ENCODE data around the gene OR2L13.

Gene OR2L13

GRCh38 chr1:248127653-248128052 is 32.7 kb downstream of the OR2L13 start:
- peaks cover 23% of the 10 kb centered on the region for H3K9me3 ChIP-seq (ENCODE audit: control insufficient read depth, insufficient read depth, low read length)
- no peaks in the 10 kb centered on the region for H3K27me3 ChIP-seq (ENCODE audit: control insufficient read depth, insufficient read depth, low read length)
- H3K9ac ChIP-seq (ENCODE audit: low read depth, low read length): no peak overlapping the region
- no peaks in the 10 kb centered on the region for H3K4me1 ChIP-seq (ENCODE audit: control insufficient read depth, insufficient read depth, low read length)
- H3K36me3 ChIP-seq (ENCODE audit: control insufficient read depth, insufficient read depth, low read length): no peaks in the 10 kb centered on the region
- no peak overlapping the region for H3K4me3 ChIP-seq (ENCODE audit: low read depth, low read length)

DNA sequence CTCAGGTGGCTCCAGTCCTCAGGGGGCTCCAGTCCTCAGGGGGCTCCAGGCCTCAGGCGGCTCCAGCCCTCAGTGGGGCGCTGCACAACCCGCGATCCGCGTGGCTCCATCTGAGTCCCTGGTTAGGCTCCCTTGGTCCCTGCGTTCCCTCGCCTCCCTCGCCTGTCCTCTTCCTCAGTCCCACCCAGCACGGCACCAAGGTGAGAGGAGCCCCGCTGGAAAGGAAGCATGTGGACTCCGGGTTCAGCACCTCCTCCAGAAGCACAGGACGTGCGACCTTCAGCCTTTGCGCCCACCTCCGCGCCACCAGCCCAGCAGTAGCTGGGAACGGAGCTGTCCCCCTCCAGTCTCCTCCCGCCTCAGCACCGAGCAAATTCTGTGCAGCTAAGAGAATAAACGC is 41.8 kb downstream of the OR2L13 start:
- peaks cover 3% of the 10 kb centered on the region for H3K9me3 ChIP-seq (ENCODE audit: control insufficient read depth, insufficient read depth, low read length)
- H3K4me3 ChIP-seq (ENCODE audit: low read depth, low read length): no peak overlapping the region
- H3K36me3 ChIP-seq (ENCODE audit: control insufficient read depth, insufficient read depth, low read length): no peaks in the 10 kb centered on the region
- no peak overlapping the region for H3K9ac ChIP-seq (ENCODE audit: low read depth, low read length)
- no peaks in the 10 kb centered on the region for H3K4me1 ChIP-seq (ENCODE audit: control insufficient read depth, insufficient read depth, low read length)
- H3K27me3 ChIP-seq (ENCODE audit: control insufficient read depth, insufficient read depth, low read length): no peaks in the 10 kb centered on the region

- H3K4me3 ChIP-seq (ENCODE audit: low read depth, low read length): no peak overlapping the region
- H3K4me1 ChIP-seq (ENCODE audit: control insufficient read depth, insufficient read depth, low read length): no peaks in the 10 kb centered on the region
- H3K9ac ChIP-seq (ENCODE audit: low read depth, low read length): no peak overlapping the region
- H3K27me3 ChIP-seq (ENCODE audit: control insufficient read depth, insufficient read depth, low read length): no peaks in the 10 kb centered on the region
- H3K9me3 ChIP-seq (ENCODE audit: control insufficient read depth, insufficient read depth, low read length): peaks cover 19% of the 10 kb centered on the region
- no peaks in the 10 kb centered on the region for H3K36me3 ChIP-seq (ENCODE audit: control insufficient read depth, insufficient read depth, low read length)
Observed at GRCh38 chr1:248140846-248141245, 45.9 kb downstream of the OR2L13 start.

- peaks cover 19% of the 10 kb centered on the region for H3K9me3 ChIP-seq (ENCODE audit: control insufficient read depth, insufficient read depth, low read length)
Observed at GRCh38 chr1:248143311-248143710, 48.3 kb downstream of the OR2L13 start.

DNA sequence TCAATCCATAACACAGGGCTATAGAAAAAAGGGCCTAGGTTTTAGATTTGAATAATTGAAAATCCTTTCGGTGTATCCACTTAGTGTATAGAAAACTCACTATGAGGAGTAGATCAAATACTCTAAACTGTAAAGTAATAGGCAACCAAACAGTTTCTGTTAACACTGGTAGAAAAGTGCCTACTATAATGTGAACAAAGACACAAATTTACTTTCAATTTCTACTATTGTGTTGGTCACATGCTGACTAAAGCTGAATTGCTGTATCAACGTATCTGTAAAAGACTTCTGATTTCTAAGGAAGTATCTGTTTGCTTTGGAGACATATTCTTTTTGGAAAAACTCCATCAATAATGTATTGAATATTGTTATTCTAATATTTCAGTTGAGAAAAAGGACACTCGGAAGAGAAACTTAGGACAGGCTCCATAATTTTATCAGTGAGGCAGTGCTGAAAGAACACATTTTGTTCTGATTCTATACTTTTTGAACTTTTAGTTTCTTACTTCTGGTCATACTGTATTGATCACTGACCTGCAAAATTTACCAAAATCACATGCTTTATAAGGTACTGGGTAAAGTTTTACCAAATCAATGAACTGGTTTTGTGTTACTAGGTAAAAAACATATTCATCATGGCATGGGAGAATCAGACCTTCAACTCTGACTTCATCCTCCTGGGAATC is 49.7 kb downstream of the OR2L13 start, which contains the start of gene OR2M5:
TSS of gene OR2M5 (plus strand) at position 636 of the 686 bp plus-strand sequence. CDS start at position 636, 0 bp downstream.
- H3K4me3 ChIP-seq (ENCODE audit: low read depth, low read length): no peak within 1 kb of the TSS
- no peaks in the 10 kb centered on the region for H3K4me1 ChIP-seq (ENCODE audit: control insufficient read depth, insufficient read depth, low read length)
- H3K36me3 ChIP-seq (ENCODE audit: control insufficient read depth, insufficient read depth, low read length): no peaks in the 10 kb centered on the region
- H3K9ac ChIP-seq (ENCODE audit: low read depth, low read length): no peak within 1 kb of the TSS
- no peaks in the 10 kb centered on the region for H3K27me3 ChIP-seq (ENCODE audit: control insufficient read depth, insufficient read depth, low read length)
- peaks cover 19% of the 10 kb centered on the region for H3K9me3 ChIP-seq (ENCODE audit: control insufficient read depth, insufficient read depth, low read length)

More at GRCh38 chr1:248143311-248143710, 48.3 kb downstream of the OR2L13 start:
- Histone ChIP-seq H3K27me3 (ENCODE audit: control insufficient read depth, insufficient read depth, low read length) (no peaks in the 10 kb centered on the region), H3K4me1 (ENCODE audit: control insufficient read depth, insufficient read depth, low read length) (no peaks in the 10 kb centered on the region), H3K36me3 (ENCODE audit: control insufficient read depth, insufficient read depth, low read length) (no peaks in the 10 kb centered on the region), H3K4me3 (ENCODE audit: low read depth, low read length) (no peak overlapping the region), H3K9ac (ENCODE audit: low read depth, low read length) (no peak overlapping the region)
